Adrenal gland (tissue), 12 donors: ENCODE measurements around the gene HS2ST1. TPM values are rescaled to one million over a fixed set of nuclear protein-coding genes. Genes with fewer than 3 reads are reported as not detected.

Experiments used
- DNase-seq, 7 donors: peaks; one replicate each; pipeline ENCODE4 v3.0.0-alpha.2; 2019 to 2020
- H3K27ac ChIP-seq, 5 donors: fragments of 200-600 bp; sonication (generic) in 4 of 5; 1 replicate in 3 of 5; 2 replicates in 2 of 5; pipeline versions ENCODE4 v1.5.1 to v1.8.0; 2016 to 2020; ENCODE audit warnings: mild to moderate bottlenecking in 1 of 5
- H3K27me3 ChIP-seq: fragments of 200-600 bp; 2 replicates; pipeline ENCODE4 v1.8.0; 2021
- H3K36me3 ChIP-seq, 2 donors: fragments of 200-600 bp; replicated peaks in 1 of 2; 1 replicate in 1 of 2; 2 replicates in 1 of 2; pipeline versions ENCODE4 v1.5.1 to v1.8.0; 2018 to 2022
- H3K4me1 ChIP-seq, 2 donors: fragments of 200-600 bp; replicated peaks in 1 of 2; 1 replicate in 1 of 2; 2 replicates in 1 of 2; pipeline versions ENCODE4 v1.5.1 to v1.8.0; 2018 to 2021
- H3K4me3 ChIP-seq, 4 donors: fragments of 200-600 bp; sonication (generic) in 3 of 4; one replicate each; pipeline ENCODE4 v1.5.1; 2016 to 2018
- H3K9me3 ChIP-seq, 3 donors: fragments of 200-600 bp; sonication (generic) in 1 of 3; replicated peaks in 1 of 3; 1 replicate in 2 of 3; 2 replicates in 1 of 3; pipeline versions ENCODE4 v1.5.1 to v1.8.0; 2016 to 2021
- POLR2A ChIP-seq, 2 donors: fragments of 450-650 bp; IDR thresholded peaks; one replicate each; pipeline ENCODE4 v1.6.1; 2017; ENCODE audit warnings: antibody characterized with exemption in 2 of 2, mild to moderate bottlenecking in 2 of 2, moderate library complexity in 1 of 2
- WGBS, 4 donors: extraction: QIAGEN DNeasy Blood & Tissue Kit in 2 of 4; methylation state at CpG; one replicate each; pipeline versions ENCODE4 v1.1.5 to v1.1.7; 2013 to 2017; 5-methylcytosine and 5-hydroxymethylcytosine counted together
- intact Hi-C, 2 donors: fragments of 100-400 bp; cut with DNase I; formaldehyde crosslinking; loops; one replicate each; pipeline versions ENCODE4 v1.14.1 to v1.15.0; 2022 to 2023
- polyA plus RNA-seq, 3 donors: library from polyadenylated mRNA; stranded (reverse); fragments of 200-250 nt in 2 of 3; fragments of 350-450 nt in 1 of 3; fragmentation: Illumina TruSeq in 1 of 3; extraction: RNeasy Lipid Tissue Mini Kit (QIAGEN cat#74804) in 1 of 3; gene quantifications; one replicate each; pipeline ENCODE4 v1.2.3, GENCODE V29; 2013 to 2014
- total RNA-seq, 9 donors: library from RNA; depleted of rRNA in 4 of 9; stranded (reverse); fragments of >200 nt in 4 of 9; fragments of 120-200 nt in 1 of 9; fragmentation: NEBNext Ultra II Directional in 1 of 9; extraction: Animal tissue kit (Norgen Biotek cat#: 25700) in 1 of 9; gene quantifications; one replicate each; pipeline versions ENCODE4 v1.1.0 to v1.2.4, GENCODE V29; 2013 to 2023
- TF ChIP-seq, protein P1 (sequence below), 6 experiments: fragments of 450-650 bp in 4 of 6; fragments of 200-600 bp in 2 of 6; sonication (generic) in 1 of 6; IDR thresholded peaks; 1 replicate in 5 of 6; 2 replicates in 1 of 6; pipeline versions ENCODE4 v1.5.1 to v1.8.0; 2016 to 2021; ENCODE audit warnings: antibody characterized with exemption in 6 of 6, mild to moderate bottlenecking in 2 of 6, moderate library complexity in 1 of 6
- donor health status: healthy with polysubstance abuse.
- donor health status: Bipolar disorder and iron deficiency.
- donor health status: DM: yes; HTN: yes; CAD: no.
- donor health status: DM: no; HTN: no; CAD: no.
- donor health status: DM: no; HTN: no; CAD: no.
- donor health status: DM: yes; HTN: yes; CAD: no.

Gene HS2ST1
- total and polyA plus RNA-seq, 12 donors: 11.2 to 131 (median 46.5) TPM

DNA sequence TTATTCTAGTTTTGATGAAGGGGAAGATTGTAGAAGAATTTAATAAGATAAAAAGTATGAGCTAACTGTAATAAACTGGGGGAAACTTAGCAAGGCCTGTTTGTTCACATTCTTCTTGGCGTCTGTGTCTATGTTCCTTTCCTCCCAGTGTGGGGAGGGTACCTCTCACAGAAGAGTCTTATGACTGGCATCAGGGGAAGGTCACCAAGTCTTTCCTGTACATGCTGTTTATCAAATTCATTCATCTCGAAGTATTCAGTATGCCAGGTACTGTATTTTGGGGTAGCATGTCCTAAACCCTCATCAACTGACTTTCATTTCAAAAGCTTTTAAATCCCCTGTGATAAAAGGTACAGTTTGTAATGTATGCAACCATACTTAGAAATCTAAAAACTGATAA is 78.4 kb downstream of the HS2ST1 start:
- H3K27ac ChIP-seq: no peak overlapping the region
- intact Hi-C loops: no loop called here
- no peaks in the 10 kb centered on the region for H3K9me3 ChIP-seq
- no peaks in the 10 kb centered on the region for H3K27me3 ChIP-seq
- TF ChIP-seq, protein P1, sequence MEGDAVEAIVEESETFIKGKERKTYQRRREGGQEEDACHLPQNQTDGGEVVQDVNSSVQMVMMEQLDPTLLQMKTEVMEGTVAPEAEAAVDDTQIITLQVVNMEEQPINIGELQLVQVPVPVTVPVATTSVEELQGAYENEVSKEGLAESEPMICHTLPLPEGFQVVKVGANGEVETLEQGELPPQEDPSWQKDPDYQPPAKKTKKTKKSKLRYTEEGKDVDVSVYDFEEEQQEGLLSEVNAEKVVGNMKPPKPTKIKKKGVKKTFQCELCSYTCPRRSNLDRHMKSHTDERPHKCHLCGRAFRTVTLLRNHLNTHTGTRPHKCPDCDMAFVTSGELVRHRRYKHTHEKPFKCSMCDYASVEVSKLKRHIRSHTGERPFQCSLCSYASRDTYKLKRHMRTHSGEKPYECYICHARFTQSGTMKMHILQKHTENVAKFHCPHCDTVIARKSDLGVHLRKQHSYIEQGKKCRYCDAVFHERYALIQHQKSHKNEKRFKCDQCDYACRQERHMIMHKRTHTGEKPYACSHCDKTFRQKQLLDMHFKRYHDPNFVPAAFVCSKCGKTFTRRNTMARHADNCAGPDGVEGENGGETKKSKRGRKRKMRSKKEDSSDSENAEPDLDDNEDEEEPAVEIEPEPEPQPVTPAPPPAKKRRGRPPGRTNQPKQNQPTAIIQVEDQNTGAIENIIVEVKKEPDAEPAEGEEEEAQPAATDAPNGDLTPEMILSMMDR (IDR thresholded peaks at IDR 0.05): no peak
- TF ChIP-seq POLR2A (IDR thresholded peaks at IDR 0.05): no peak
- H3K36me3 ChIP-seq: no peaks in the 10 kb centered on the region
- WGBS, 4 donors: 57 to 72% (median 71%) methylated on average over 2 of the region's 2 CpGs
- H3K4me3 ChIP-seq: no peak overlapping the region
- DNase-seq: no peak
- H3K4me1 ChIP-seq: peaks cover 3 to 9% of the 10 kb centered on the region in 2 donors

DNA sequence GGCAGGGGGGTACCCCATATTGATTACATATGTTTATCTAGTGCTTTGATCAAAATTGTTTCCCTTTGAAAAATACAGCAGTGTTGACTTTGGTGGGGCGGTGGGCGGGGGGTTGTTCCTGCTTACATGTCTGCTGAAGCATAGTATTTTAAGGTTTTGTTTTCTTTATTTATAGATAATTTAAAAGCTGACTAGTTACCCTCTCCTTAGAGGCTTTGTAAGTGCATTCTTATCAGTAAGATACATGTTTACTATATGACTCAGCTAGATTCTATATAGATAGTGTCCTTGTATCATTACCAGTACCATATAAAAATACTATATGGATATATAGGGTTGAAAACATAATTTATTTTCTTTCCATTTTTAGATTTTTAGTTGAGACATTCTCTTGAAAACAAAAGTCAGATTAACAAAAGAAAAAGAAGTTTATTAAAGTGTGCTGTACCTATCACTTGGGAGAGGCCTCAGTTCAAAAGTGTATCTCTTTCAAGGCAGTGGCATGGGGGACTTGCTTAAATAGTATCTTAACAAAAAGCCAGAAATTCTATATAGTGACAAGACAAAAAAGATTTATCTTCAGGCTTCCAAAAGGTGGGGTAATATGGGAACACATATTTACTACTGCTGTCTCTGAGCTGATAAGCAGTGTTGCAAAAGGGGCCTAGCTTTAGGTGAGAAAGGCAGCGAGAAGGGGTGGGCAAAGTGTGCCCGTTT is 79.0 kb downstream of the HS2ST1 start:
- Histone ChIP-seq H3K4me1 (peaks cover 3 to 9% of the 10 kb centered on the region in 2 donors), H3K27me3 (no peaks in the 10 kb centered on the region), H3K9me3 (no peaks in the 10 kb centered on the region), H3K4me3 (no peak overlapping the region), H3K36me3 (no peaks in the 10 kb centered on the region), H3K27ac (no peak overlapping the region)
- 90 to 91% (median 91%) methylated on average over 4 of the region's 4 CpGs for WGBS, 4 donors
- intact Hi-C loops: no loop called here
- TF ChIP-seq POLR2A (IDR thresholded peaks at IDR 0.05): no peak
- TF ChIP-seq, protein P1 (IDR thresholded peaks at IDR 0.05): no peak
- no peak for DNase-seq

DNA sequence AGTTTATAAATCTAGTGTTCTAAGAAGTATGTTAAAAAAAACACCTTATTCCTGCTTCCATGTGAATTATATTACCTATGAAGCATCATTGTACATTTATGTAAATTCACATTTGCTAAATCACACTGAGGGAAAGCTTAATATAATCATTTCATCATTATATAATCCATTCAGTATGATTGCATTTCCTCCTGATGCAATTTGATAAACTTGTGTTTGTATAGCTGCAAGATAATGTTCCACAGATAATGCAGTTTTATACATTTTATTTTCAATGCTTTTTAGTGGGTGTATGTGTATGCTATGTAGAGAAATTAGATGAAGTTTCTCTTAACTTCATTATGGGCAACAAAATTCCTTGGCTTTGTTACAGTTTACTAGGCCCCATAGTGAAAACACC is 79.6 kb downstream of the HS2ST1 start:
- no peak for DNase-seq
- no peak overlapping the region for H3K4me3 ChIP-seq
- H3K4me1 ChIP-seq: peaks cover 3 to 9% of the 10 kb centered on the region in 2 donors
- H3K27ac ChIP-seq: no peak overlapping the region
- intact Hi-C loops: no loop called here
- no peaks in the 10 kb centered on the region for H3K36me3 ChIP-seq
- H3K9me3 ChIP-seq: no peaks in the 10 kb centered on the region
- no peaks in the 10 kb centered on the region for H3K27me3 ChIP-seq
- TF ChIP-seq, protein P1 (IDR thresholded peaks at IDR 0.05): no peak
- TF ChIP-seq POLR2A (IDR thresholded peaks at IDR 0.05): no peak

DNA sequence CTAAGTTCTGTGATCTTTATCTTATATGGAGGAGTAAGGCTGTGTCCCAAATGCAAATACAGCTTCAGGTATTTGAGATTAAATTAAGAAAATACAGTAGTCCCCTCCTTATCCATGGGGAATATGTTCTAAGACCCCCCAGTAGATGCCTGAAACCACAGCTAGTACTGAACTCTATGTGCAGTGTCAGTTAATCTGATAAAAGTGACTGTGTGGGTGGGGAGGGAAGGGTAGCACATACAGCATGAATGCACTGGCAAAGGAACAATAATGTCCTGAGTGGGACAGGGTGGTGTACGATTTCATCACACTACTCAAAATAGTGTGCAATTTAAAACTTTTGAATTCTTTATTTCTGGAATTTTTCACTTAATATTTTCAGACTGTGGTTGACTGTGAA is 83.1 kb downstream of the HS2ST1 start:
- intact Hi-C loops: no loop called here
- no peaks in the 10 kb centered on the region for H3K9me3 ChIP-seq
- no peak overlapping the region for H3K27ac ChIP-seq
- H3K4me1 ChIP-seq: peaks cover 0 to 4% of the 10 kb centered on the region in 2 donors
- H3K36me3 ChIP-seq: no peaks in the 10 kb centered on the region
- TF ChIP-seq POLR2A (IDR thresholded peaks at IDR 0.05): no peak
- TF ChIP-seq, protein P1 (IDR thresholded peaks at IDR 0.05): no peak
- no peaks in the 10 kb centered on the region for H3K27me3 ChIP-seq
- 70 to 86% (median 73%) methylated on average over 1 of the region's 1 CpG for WGBS, 4 donors
- H3K4me3 ChIP-seq: no peak overlapping the region
- DNase-seq: no peak
